A673 (cell line): ENCODE data around the gene ASZ1.

Source experiments
- EZH2 ChIP-seq: fragments of 200-600 bp; sonication (generic); IDR thresholded peaks from 2 replicates; pipeline ENCODE4 v1.6.1; 2017; ENCODE audit warnings: borderline replicate concordance, low read depth, mild to moderate bottlenecking, mixed read lengths, antibody characterized with exemption, low read length; ENCODE audit not compliant: poor library complexity, severe bottlenecking
- TF ChIP-seq, protein P1 (sequence below): fragments of 300-800, 200-600 bp; sonication (generic); conservative IDR thresholded peaks from 2 replicates; pipeline ENCODE4 v1.5.1; 2017; ENCODE audit warnings: low read depth, mild to moderate bottlenecking, antibody characterized with exemption, low read length, moderate library complexity, mixed read lengths

DNA sequence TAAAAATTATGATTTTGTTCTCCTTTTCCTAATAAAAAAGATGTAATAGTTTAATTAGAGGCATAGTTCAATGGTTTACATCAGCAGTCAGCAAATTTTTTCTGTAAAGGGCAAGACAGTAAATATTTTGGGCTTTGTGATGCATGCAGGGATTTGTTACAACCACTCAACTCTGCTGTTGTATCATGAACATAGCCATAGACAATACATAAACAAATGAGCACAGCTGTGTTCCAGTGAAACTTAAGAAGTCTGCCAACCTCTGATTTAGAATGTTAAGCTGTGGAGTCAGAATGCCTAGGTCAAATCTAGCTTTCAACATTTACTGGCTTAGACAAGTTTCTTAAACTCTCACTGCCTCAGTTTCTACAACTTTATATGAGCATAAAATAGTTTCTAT, 31.6 kb downstream of the ASZ1 start:
- TF ChIP-seq, protein P1, sequence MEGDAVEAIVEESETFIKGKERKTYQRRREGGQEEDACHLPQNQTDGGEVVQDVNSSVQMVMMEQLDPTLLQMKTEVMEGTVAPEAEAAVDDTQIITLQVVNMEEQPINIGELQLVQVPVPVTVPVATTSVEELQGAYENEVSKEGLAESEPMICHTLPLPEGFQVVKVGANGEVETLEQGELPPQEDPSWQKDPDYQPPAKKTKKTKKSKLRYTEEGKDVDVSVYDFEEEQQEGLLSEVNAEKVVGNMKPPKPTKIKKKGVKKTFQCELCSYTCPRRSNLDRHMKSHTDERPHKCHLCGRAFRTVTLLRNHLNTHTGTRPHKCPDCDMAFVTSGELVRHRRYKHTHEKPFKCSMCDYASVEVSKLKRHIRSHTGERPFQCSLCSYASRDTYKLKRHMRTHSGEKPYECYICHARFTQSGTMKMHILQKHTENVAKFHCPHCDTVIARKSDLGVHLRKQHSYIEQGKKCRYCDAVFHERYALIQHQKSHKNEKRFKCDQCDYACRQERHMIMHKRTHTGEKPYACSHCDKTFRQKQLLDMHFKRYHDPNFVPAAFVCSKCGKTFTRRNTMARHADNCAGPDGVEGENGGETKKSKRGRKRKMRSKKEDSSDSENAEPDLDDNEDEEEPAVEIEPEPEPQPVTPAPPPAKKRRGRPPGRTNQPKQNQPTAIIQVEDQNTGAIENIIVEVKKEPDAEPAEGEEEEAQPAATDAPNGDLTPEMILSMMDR = no peak
- TF ChIP-seq EZH2 = no peak
